ENCODE measurements around the gene ZSWIM6. TPM values are rescaled to one million over a fixed set of nuclear protein-coding genes. Genes with fewer than 3 reads are reported as not detected.

The ZSWIM6 gene
- total and polyA plus RNA-seq, 2 experiments from 2014 or later: 3.9 to 6.0 TPM

GRCh38 chr5:61330845-61331406 lies 1.1 kb upstream of the ZSWIM6 start:
- peak; percentile 19 for ATAC-seq
- Mint-ChIP-seq H3K36me3 (ENCODE audit: low read depth) (peaks cover 3% of the 10 kb centered on the region; the same call in 2 of the 3 replicates), H3K4me3 (peak overlapping the region; percentile 85), H3K27me3 (ENCODE audit: insufficient read depth, low read depth, poor library complexity) (peaks cover 57% of the 10 kb centered on the region), H3K9me3 (peaks cover 3% of the 10 kb centered on the region; the same call in 2 of the 3 replicates), H3K4me1 (peaks cover 43% of the 10 kb centered on the region), H3K27ac (no peak overlapping the region)
- peak overlapping the region; percentile 68 for H3K4me3 ChIP-seq
- H3K4me2 ChIP-seq: peak overlapping the region; percentile 85
- peaks cover 27% of the 10 kb centered on the region for H3K4me1 ChIP-seq (ENCODE audit: insufficient read depth)
- TF ChIP-seq CREB1 (CRISPR knock-in tag; IDR thresholded peaks at IDR 0.05; ENCODE audit: low read depth) (no peak), NANOG (IDR thresholded peaks at IDR 0.05; ENCODE audit: borderline replicate concordance) (no peak), CTCF (conservative IDR thresholded peaks at IDR 0.05; ENCODE audit: low read depth in 2 of 2) (no peak), POLR2AphosphoS5 (IDR thresholded peaks at IDR 0.05; ENCODE audit: low read depth) (no peak), ETS1 (IDR thresholded peaks at IDR 0.05) (no peak), JUNB (IDR thresholded peaks at IDR 0.05; ENCODE audit: unreplicated experiment) (no peak), EZH2 (IDR thresholded peaks at IDR 0.05; ENCODE audit: low read depth, unreplicated experiment) (no peak), STAT1 (IDR thresholded peaks at IDR 0.05; ENCODE audit: unreplicated experiment) (no peak), ZNF114 (CRISPR knock-in tag; IDR thresholded peaks at IDR 0.05) (no peak), ZNF331 (CRISPR knock-in tag; IDR thresholded peaks at IDR 0.05; ENCODE audit: low read depth) (no peak), REST (IDR thresholded peaks at IDR 0.05; ENCODE audit: unreplicated experiment) (no peak), EZH2phosphoT487 (IDR thresholded peaks at IDR 0.05; ENCODE audit: unreplicated experiment) (no peak)
- no peak overlapping the region for H3K27ac ChIP-seq (ENCODE audit: low read depth)
- H3K36me3 ChIP-seq (ENCODE audit: insufficient read depth): no peaks in the 10 kb centered on the region
- DNase-seq (ENCODE audit: low spot score): peak; percentile 56
- H3K79me2 ChIP-seq (replicated peaks; ENCODE audit: insufficient read depth): peaks cover 21% of the 10 kb centered on the region
- H3F3A ChIP-seq (replicated peaks; ENCODE audit: low read depth): 0 out of 2 replicates have a peak, but pooled peaks cover 2% of the 10 kb centered on the region
- peak overlapping the region; percentile 78 for H2AFZ ChIP-seq
- H3K27me3 ChIP-seq (ENCODE audit: insufficient read depth): peaks cover 85% of the 10 kb centered on the region
- H4K20me1 ChIP-seq (replicated peaks; ENCODE audit: insufficient read depth): peaks cover 26% of the 10 kb centered on the region
- H3K9me2 ChIP-seq (ENCODE audit: insufficient read depth): no peaks in the 10 kb centered on the region

All from GM23338 (cell line).